Endothelial cell of umbilical vein (primary cell): ENCODE measurements around the gene DCAF17. TPM values are rescaled to one million over a fixed set of nuclear protein-coding genes. Genes with fewer than 3 reads are reported as not detected.

Experiments used
- BruUV-seq: library from RNA; stranded (reverse); fragments of 400-500 nt; replicated peaks from 2 replicates; lab custom pipeline; 2021; lab: Mats Ljungman, UMichigan
- CTCF ChIA-PET: fragments of 300-600, 350-600 bp; sonication (Branson Sonifier 250); formaldehyde crosslinking; loops from one replicate; lab custom pipeline; 2021; ENCODE audit warnings: antibody characterized with exemption, inconsistent platforms; lab: Charles Lee
- POLR2A ChIA-PET: fragments of 300-600, 350-600 bp; sonication (Branson Sonifier 250); formaldehyde crosslinking; loops from one replicate; lab custom pipeline; 2021; ENCODE audit warnings: antibody characterized with exemption, inconsistent platforms; lab: Charles Lee
- DNase-seq: peaks from one replicate; pipeline ENCODE4 v3.0.0-alpha.2; 2011; ENCODE audit warnings: low read depth, low spot score
- FAIRE-seq: peaks from 2 replicates; lab custom pipeline; 2011; peaks lifted over from hg19 to GRCh38; lab: Jason Lieb, UNC
- H2AFZ ChIP-seq: 2 replicates; pipeline ENCODE4 v1.6.0; 2012; ENCODE audit warnings: low read depth, low read length, control low read depth, inconsistent platforms
- H3K27ac ChIP-seq: 2 replicates; pipeline ENCODE4 v1.5.1; 2011; ENCODE audit warnings: low read depth, mild to moderate bottlenecking, control low read depth, low read length, moderate library complexity; ENCODE audit not compliant: insufficient read depth
- H3K27me3 ChIP-seq, 2 experiments: 2 replicates each; pipeline versions ENCODE4 v1.6.0 to v1.6.1; 2011; ENCODE audit warnings: low read length in 2 of 2, mixed read lengths in 1 of 2; ENCODE audit not compliant: control insufficient read depth in 2 of 2, insufficient read depth in 2 of 2
- H3K36me3 ChIP-seq, 2 experiments: 2 replicates in 1 of 2; 3 replicates in 1 of 2; pipeline ENCODE4 v1.5.1; 2011; ENCODE audit warnings: low read length in 2 of 2, mild to moderate bottlenecking in 1 of 2, moderate library complexity in 1 of 2; ENCODE audit not compliant: control insufficient read depth in 2 of 2, insufficient read depth in 2 of 2; ENCODE audit errors: extremely low read depth in 1 of 2
- H3K4me1 ChIP-seq: 3 replicates; pipeline ENCODE4 v1.5.1; 2011; ENCODE audit warnings: mild to moderate bottlenecking, low read length; ENCODE audit not compliant: control insufficient read depth, insufficient read depth; ENCODE audit errors: extremely low read depth
- H3K4me2 ChIP-seq: 2 replicates; pipeline ENCODE4 v1.6.1; 2011; ENCODE audit warnings: low read length, control low read depth, mixed read lengths; ENCODE audit not compliant: insufficient read depth
- H3K4me3 ChIP-seq, 3 experiments: fragments of 200-600 bp in 1 of 3; sonication (generic), shearing (Covaris generic) in 1 of 3; replicated peaks in 1 of 3; 2 replicates each; pipeline ENCODE4 v1.5.1; 2011 to 2016; ENCODE audit warnings: control low read depth in 3 of 3, low read length in 3 of 3, mild to moderate bottlenecking in 2 of 3, inconsistent platforms in 1 of 3, low read depth in 1 of 3, moderate library complexity in 1 of 3; ENCODE audit not compliant: insufficient read depth in 1 of 3
- H3K79me2 ChIP-seq: 2 replicates; pipeline ENCODE4 v1.6.0; 2012; ENCODE audit warnings: low read length, inconsistent platforms; ENCODE audit not compliant: control insufficient read depth, insufficient read depth
- H3K9ac ChIP-seq: replicated peaks from 2 replicates; pipeline ENCODE3; 2011; ENCODE audit warnings: low read length, control low read depth; ENCODE audit not compliant: insufficient read depth; ENCODE audit errors: extremely low read depth
- H3K9me1 ChIP-seq: replicated peaks from 3 replicates; pipeline ENCODE4 v1.6.0; 2011; ENCODE audit warnings: mild to moderate bottlenecking, low read length; ENCODE audit not compliant: control insufficient read depth, insufficient read depth; ENCODE audit errors: extremely low read depth
- H3K9me3 ChIP-seq: replicated peaks from 2 replicates; pipeline ENCODE4 v1.5.1; 2012; ENCODE audit warnings: low read length, inconsistent platforms; ENCODE audit not compliant: control insufficient read depth, insufficient read depth
- H4K20me1 ChIP-seq: replicated peaks from 2 replicates; pipeline ENCODE3; 2011; ENCODE audit warnings: mild to moderate bottlenecking, low read length; ENCODE audit not compliant: control insufficient read depth, insufficient read depth; ENCODE audit errors: extremely low read depth
- EZH2 ChIP-seq: IDR thresholded peaks from 2 replicates; pipeline ENCODE4 v1.6.1; 2012; ENCODE audit warnings: borderline replicate concordance, low read depth, mild to moderate bottlenecking, moderate library complexity, low read length, inconsistent platforms; ENCODE audit not compliant: severe bottlenecking
- FOS ChIP-seq: IDR thresholded peaks from 2 replicates; pipeline ENCODE4 v1.6.1; 2011; ENCODE audit warnings: mild to moderate bottlenecking, low read length, moderate library complexity, borderline replicate concordance; ENCODE audit not compliant: insufficient read depth
- GATA2 ChIP-seq: IDR thresholded peaks from 2 replicates; pipeline ENCODE4 v1.7.0; 2011; ENCODE audit warnings: low read depth, mild to moderate bottlenecking, moderate library complexity, mixed read lengths, low read length; ENCODE audit not compliant: insufficient read length, insufficient read depth
- JUN ChIP-seq: IDR thresholded peaks from 2 replicates; pipeline ENCODE4 v1.6.1; 2011; ENCODE audit warnings: borderline replicate concordance, low read depth; ENCODE audit not compliant: insufficient read length, insufficient read depth
- MYC ChIP-seq: IDR thresholded peaks from one replicate; pipeline ENCODE4 v1.6.1; 2011; ENCODE audit warnings: mild to moderate bottlenecking, low read depth, low read length
- POLR2A ChIP-seq: IDR thresholded peaks from 2 replicates; pipeline ENCODE4 v1.6.1; 2012; ENCODE audit warnings: low read depth, mild to moderate bottlenecking, control low read depth, low read length
- POLR2AphosphoS5 ChIP-seq: IDR thresholded peaks from 2 replicates; pipeline ENCODE4 v1.6.1; 2012; ENCODE audit warnings: low read depth, mild to moderate bottlenecking, control low read depth, low read length, moderate library complexity; ENCODE audit not compliant: insufficient read depth
- dilution Hi-C: fragments of 300-500 bp; cut with MboI; formaldehyde crosslinking; loops from one replicate; pipeline ENCODE4 v1.15.0; 2019; ENCODE audit warnings: low sequenced_read_pairs; ENCODE audit not compliant: extremely low pct_ligation_motif_present
- intact Hi-C: fragments of 100-400 bp; cut with micrococcal nuclease; formaldehyde crosslinking; loops from one replicate; pipeline ENCODE4 v1.10.0; 2022
- polyA plus RNA-seq, 4 experiments: library from polyadenylated mRNA; depleted of rRNA in 3 of 4; stranded (reverse) in 3 of 4; unstranded in 1 of 4; fragments of >200 nt; gene quantifications; 2 replicates each; pipeline versions ENCODE4 v1.2.1 to v1.2.3, GENCODE V29; 2011 to 2012; ENCODE audit warnings: missing spikeins in 1 of 4
- total RNA-seq: library from RNA; stranded (reverse); gene quantifications from 2 replicates; pipeline ENCODE4 v1.2.3, GENCODE V29; 2021
- TF ChIP-seq, protein P1 (sequence below): IDR thresholded peaks from 2 replicates; pipeline ENCODE4 v1.6.1; 2011; ENCODE audit not compliant: insufficient read depth, insufficient read length
- TF ChIP-seq, protein P2 (sequence below), 2 donors: IDR thresholded peaks; 1 replicate in 1 of 2; 2 replicates in 1 of 2; pipeline ENCODE4 v1.5.1; 2011; ENCODE audit warnings: low read length in 2 of 2, mild to moderate bottlenecking in 2 of 2, moderate library complexity in 2 of 2, control low read depth in 1 of 2, inconsistent platforms in 1 of 2, low read depth in 1 of 2; ENCODE audit not compliant: insufficient read depth in 1 of 2; ENCODE audit errors: extremely low read depth in 1 of 2

The DCAF17 gene
- total and polyA plus RNA-seq, 2 donors (not counting 3 experiments of a cell fraction or from before 2014, with no cell fraction given), result 4.6 to 14.9 TPM

DNA sequence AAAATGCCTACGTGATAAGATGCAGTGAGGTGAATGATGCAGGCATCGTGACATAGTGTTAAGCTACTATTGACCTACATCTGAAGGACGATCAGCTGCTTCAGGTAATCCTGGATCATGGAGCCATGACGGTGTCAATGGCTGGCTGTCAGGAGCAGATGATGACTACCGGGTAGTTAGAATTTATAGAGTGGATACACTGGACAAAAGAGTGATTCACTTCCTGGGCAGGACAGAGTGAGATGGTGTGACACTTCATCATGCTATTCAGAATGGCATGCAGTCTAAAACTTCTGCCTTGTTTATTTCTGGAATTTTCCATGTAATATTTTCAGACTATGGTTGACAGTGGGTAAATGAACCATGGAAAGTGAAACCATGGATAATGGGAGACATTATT lies 29.8 kb upstream of the DCAF17 start:
- Histone ChIP-seq H3K9ac (no peak overlapping the region), H3K27ac (peak overlapping the region; percentile 60), H3K9me1 (no peaks in the 10 kb centered on the region), H3K27me3 (no peaks in the 10 kb centered on the region), H3K4me3 (no peak overlapping the region), H3K36me3 (no peaks in the 10 kb centered on the region), H3K79me2 (peaks cover 13% of the 10 kb centered on the region), H3K9me3 (peaks cover 1% of the 10 kb centered on the region), H4K20me1 (no peaks in the 10 kb centered on the region), H2AFZ (peak overlapping the region; percentile 25), H3K4me1 (peaks cover 29% of the 10 kb centered on the region), H3K4me2 (peak overlapping the region; percentile 32)
- ChIA-PET CTCF (no interaction called here), POLR2A (no interaction called here)
- intact Hi-C loops, result loop anchor here (5.0 kb wide), 1 partner anchor 57 kb away; no protein-coding TSS in a partner anchor
- dilution Hi-C loops, result no loop called here
- TF ChIP-seq MYC (no peak), GATA2 (no peak), FOS (peak; percentile 86), JUN (peak; percentile 86), POLR2AphosphoS5 (peak; percentile 58), EZH2 (no peak), POLR2A (no peak)
- TF ChIP-seq, protein P1, sequence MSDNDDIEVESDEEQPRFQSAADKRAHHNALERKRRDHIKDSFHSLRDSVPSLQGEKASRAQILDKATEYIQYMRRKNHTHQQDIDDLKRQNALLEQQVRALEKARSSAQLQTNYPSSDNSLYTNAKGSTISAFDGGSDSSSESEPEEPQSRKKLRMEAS, result no peak
- TF ChIP-seq, protein P2, sequence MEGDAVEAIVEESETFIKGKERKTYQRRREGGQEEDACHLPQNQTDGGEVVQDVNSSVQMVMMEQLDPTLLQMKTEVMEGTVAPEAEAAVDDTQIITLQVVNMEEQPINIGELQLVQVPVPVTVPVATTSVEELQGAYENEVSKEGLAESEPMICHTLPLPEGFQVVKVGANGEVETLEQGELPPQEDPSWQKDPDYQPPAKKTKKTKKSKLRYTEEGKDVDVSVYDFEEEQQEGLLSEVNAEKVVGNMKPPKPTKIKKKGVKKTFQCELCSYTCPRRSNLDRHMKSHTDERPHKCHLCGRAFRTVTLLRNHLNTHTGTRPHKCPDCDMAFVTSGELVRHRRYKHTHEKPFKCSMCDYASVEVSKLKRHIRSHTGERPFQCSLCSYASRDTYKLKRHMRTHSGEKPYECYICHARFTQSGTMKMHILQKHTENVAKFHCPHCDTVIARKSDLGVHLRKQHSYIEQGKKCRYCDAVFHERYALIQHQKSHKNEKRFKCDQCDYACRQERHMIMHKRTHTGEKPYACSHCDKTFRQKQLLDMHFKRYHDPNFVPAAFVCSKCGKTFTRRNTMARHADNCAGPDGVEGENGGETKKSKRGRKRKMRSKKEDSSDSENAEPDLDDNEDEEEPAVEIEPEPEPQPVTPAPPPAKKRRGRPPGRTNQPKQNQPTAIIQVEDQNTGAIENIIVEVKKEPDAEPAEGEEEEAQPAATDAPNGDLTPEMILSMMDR (IDR thresholded peaks at IDR 0.05; ENCODE audit: extremely low read depth in 1 of 2, insufficient read depth in 1 of 2, low read depth in 1 of 2, low read length in 2 of 2), result no peak
- no TSS peak for BruUV-seq
- peak; percentile 81 for DNase-seq
- peak; percentile 81 for FAIRE-seq
